H1 (cell line): ENCODE measurements around the gene DAND5. TPM values are rescaled to one million over a fixed set of nuclear protein-coding genes. Genes with fewer than 3 reads are reported as not detected.

ENCODE experiments used
- CTCF ChIA-PET: fragments of 300-600 bp; sonication (Branson Sonifier 250); formaldehyde crosslinking; loops from one replicate; lab custom pipeline; 2021; ENCODE audit not compliant: partially characterized antibody; lab: Charles Lee
- POLR2A ChIA-PET: fragments of 300-600 bp; sonication (Branson Sonifier 250); formaldehyde crosslinking; loops from one replicate; lab custom pipeline; 2021; ENCODE audit warnings: inconsistent platforms; ENCODE audit not compliant: partially characterized antibody; lab: Charles Lee
- DNase-seq, 2 experiments: peaks; one replicate each; pipeline versions ENCODE4 v3.0.0 to v3.0.0-alpha.2; 2010 to 2022; ENCODE audit warnings: low spot score in 2 of 2, low read depth in 1 of 2, mixed read lengths in 1 of 2
- FAIRE-seq: peaks from 2 replicates; lab custom pipeline; 2011; peaks lifted over from hg19 to GRCh38; lab: Jason Lieb, UNC
- H2AFZ ChIP-seq: 2 replicates; pipeline ENCODE4 v1.8.1; 2012; ENCODE audit warnings: low read length, inconsistent platforms
- H2AK5ac ChIP-seq: 2 replicates; pipeline ENCODE4 v1.6.1; 2013; ENCODE audit warnings: low read depth, low read length
- H2BK120ac ChIP-seq: replicated peaks from 2 replicates; pipeline ENCODE3; 2013; ENCODE audit warnings: low read depth, low read length, inconsistent platforms
- H2BK12ac ChIP-seq: 2 replicates; pipeline ENCODE4 v1.6.1; 2013; ENCODE audit warnings: low read depth, low read length
- H2BK15ac ChIP-seq: 2 replicates; pipeline ENCODE4 v1.6.1; 2013; ENCODE audit warnings: low read length
- H2BK20ac ChIP-seq: 2 replicates; pipeline ENCODE4 v1.6.1; 2013; ENCODE audit warnings: low read length
- H2BK5ac ChIP-seq: 2 replicates; pipeline ENCODE4 v1.6.1; 2013; ENCODE audit warnings: low read depth, low read length
- H3K14ac ChIP-seq: 2 replicates; pipeline ENCODE4 v1.6.1; 2013; ENCODE audit warnings: inconsistent platforms; ENCODE audit not compliant: insufficient read length
- H3K18ac ChIP-seq: 2 replicates; pipeline ENCODE4 v1.6.1; 2013; ENCODE audit warnings: low read length; ENCODE audit errors: extremely low read depth
- H3K23ac ChIP-seq: 2 replicates; pipeline ENCODE4 v1.6.1; 2013; ENCODE audit warnings: inconsistent platforms; ENCODE audit not compliant: insufficient read length
- H3K23me2 ChIP-seq: 2 replicates; pipeline ENCODE4 v1.6.1; 2013; ENCODE audit warnings: low read depth, low read length
- H3K27ac ChIP-seq: 2 replicates; pipeline ENCODE4 v1.6.1; 2011; ENCODE audit warnings: low read depth, low read length, inconsistent platforms
- H3K27me3 ChIP-seq, 4 experiments: replicated peaks in 1 of 4; 1 replicate in 1 of 4; 2 replicates in 3 of 4; pipeline versions ENCODE4 v1.6.1 to v1.8.1; 2011 to 2013; ENCODE audit warnings: low read length in 3 of 4, mild to moderate bottlenecking in 3 of 4, inconsistent platforms in 2 of 4, mixed read lengths in 2 of 4, moderate library complexity in 1 of 4; ENCODE audit not compliant: control insufficient read depth in 3 of 4, insufficient read depth in 3 of 4; ENCODE audit errors: extremely low read depth in 1 of 4
- H3K36me3 ChIP-seq, 4 experiments: 2 replicates each; pipeline versions ENCODE4 v1.6.1 to v1.8.1; 2011 to 2013; ENCODE audit warnings: mild to moderate bottlenecking in 4 of 4, low read length in 3 of 4, moderate library complexity in 2 of 4, control low read depth in 1 of 4, inconsistent platforms in 1 of 4; ENCODE audit not compliant: insufficient read depth in 4 of 4, control insufficient read depth in 2 of 4
- H3K4ac ChIP-seq: replicated peaks from 2 replicates; pipeline ENCODE3; 2013; ENCODE audit warnings: low read length, low read depth, mixed read lengths, inconsistent platforms; ENCODE audit not compliant: insufficient read length
- H3K4me1 ChIP-seq, 4 experiments: replicated peaks in 1 of 4; 1 replicate in 1 of 4; 2 replicates in 3 of 4; pipeline versions ENCODE4 v1.6.1 to v1.8.1; 2011 to 2013; ENCODE audit warnings: low read length in 3 of 4, inconsistent platforms in 2 of 4, mixed read lengths in 1 of 4; ENCODE audit not compliant: insufficient read depth in 4 of 4, control insufficient read depth in 3 of 4
- H3K4me2 ChIP-seq, 2 experiments: 2 replicates each; pipeline versions ENCODE4 v1.6.1 to v1.8.1; 2011 to 2013; ENCODE audit warnings: low read depth in 2 of 2, low read length in 2 of 2, control low read depth in 1 of 2, inconsistent platforms in 1 of 2, mild to moderate bottlenecking in 1 of 2; ENCODE audit not compliant: insufficient read depth in 1 of 2
- H3K4me3 ChIP-seq, 4 experiments: fragments of 200-600, 300-600 bp in 1 of 4; sonication (generic), shearing (Covaris generic), sonication (Bioruptor Twin) in 1 of 4; 2 replicates each; pipeline versions ENCODE4 v1.5.1 to v1.8.1; 2011 to 2016; ENCODE audit warnings: low read length in 4 of 4, low read depth in 3 of 4, control low read depth in 2 of 4, inconsistent platforms in 2 of 4, mild to moderate bottlenecking in 2 of 4, mixed read lengths in 1 of 4, moderate library complexity in 1 of 4; ENCODE audit not compliant: insufficient read depth in 2 of 4; ENCODE audit errors: extremely low read depth in 1 of 4
- H3K56ac ChIP-seq: replicated peaks from 2 replicates; pipeline ENCODE3; 2013; ENCODE audit warnings: low read depth, mild to moderate bottlenecking, mixed read lengths, low read length, inconsistent platforms; ENCODE audit not compliant: insufficient read length
- H3K79me1 ChIP-seq: 2 replicates; pipeline ENCODE4 v1.6.1; 2013; ENCODE audit warnings: low read depth, low read length, control low read depth
- H3K79me2 ChIP-seq, 2 experiments: 2 replicates each; pipeline versions ENCODE4 v1.6.1 to v1.8.1; 2012 to 2013; ENCODE audit warnings: low read length in 2 of 2, mild to moderate bottlenecking in 2 of 2, inconsistent platforms in 1 of 2; ENCODE audit not compliant: insufficient read depth in 2 of 2, control insufficient read depth in 1 of 2
- H3K9ac ChIP-seq, 4 experiments: replicated peaks in 1 of 4; 1 replicate in 1 of 4; 2 replicates in 3 of 4; pipeline versions ENCODE4 v1.6.1 to v1.8.1; 2011 to 2013; ENCODE audit warnings: low read depth in 3 of 4, low read length in 3 of 4, control low read depth in 2 of 4, mild to moderate bottlenecking in 2 of 4, moderate library complexity in 2 of 4, inconsistent platforms in 1 of 4; ENCODE audit errors: extremely low read depth in 1 of 4
- H3K9me3 ChIP-seq, 2 experiments: 2 replicates each; pipeline versions ENCODE4 v1.6.1 to v1.8.1; 2012 to 2013; ENCODE audit warnings: mild to moderate bottlenecking in 2 of 2, moderate library complexity in 2 of 2, control low read depth in 1 of 2, inconsistent platforms in 1 of 2, low read depth in 1 of 2, low read length in 1 of 2, mixed read lengths in 1 of 2; ENCODE audit not compliant: insufficient read depth in 2 of 2
- H4K20me1 ChIP-seq, 2 experiments: replicated peaks in 1 of 2; 2 replicates each; pipeline versions ENCODE3 to v1.8.1; 2011 to 2013; ENCODE audit warnings: inconsistent platforms in 2 of 2, low read length in 2 of 2, mild to moderate bottlenecking in 1 of 2; ENCODE audit not compliant: insufficient read depth in 2 of 2, control insufficient read depth in 1 of 2
- H4K5ac ChIP-seq: 2 replicates; pipeline ENCODE4 v1.6.1; 2013; ENCODE audit warnings: low read length, low read depth, mixed read lengths, inconsistent platforms; ENCODE audit not compliant: insufficient read length
- H4K8ac ChIP-seq: 2 replicates; pipeline ENCODE4 v1.8.0; 2013; ENCODE audit warnings: mild to moderate bottlenecking, moderate library complexity, low read length, inconsistent platforms; ENCODE audit not compliant: insufficient read depth; ENCODE audit errors: extremely low read depth
- H4K91ac ChIP-seq: replicated peaks from 2 replicates; pipeline ENCODE3; 2013; ENCODE audit warnings: low read length, mixed read lengths, inconsistent platforms; ENCODE audit not compliant: insufficient read length
- CBX8 ChIP-seq: fragments of 300-800, 300-1000 bp; sonication (generic); IDR thresholded peaks from 2 replicates; pipeline ENCODE4 v1.7.1; 2016; ENCODE audit warnings: low read depth, low read length, borderline replicate concordance
- EZH2 ChIP-seq: fragments of 200-600 bp; sonication (generic); IDR thresholded peaks from 2 replicates; pipeline ENCODE4 v1.7.1; 2012; ENCODE audit warnings: low read depth, mild to moderate bottlenecking, moderate library complexity, low read length, inconsistent platforms; ENCODE audit not compliant: severe bottlenecking
- POLR2AphosphoS5 ChIP-seq: IDR thresholded peaks from 2 replicates; pipeline ENCODE4 v1.6.1; 2011; ENCODE audit warnings: low read depth, low read length
- RNF2 ChIP-seq: fragments of 200-900, 300-1000 bp; sonication (generic); IDR thresholded peaks from 2 replicates; pipeline ENCODE4 v1.7.1; 2016; ENCODE audit warnings: borderline replicate concordance, low read depth, mild to moderate bottlenecking, antibody characterized with exemption, low read length; ENCODE audit not compliant: poor library complexity, severe bottlenecking; ENCODE audit errors: missing control alignments
- SIRT6 ChIP-seq: IDR thresholded peaks from one replicate; pipeline ENCODE4 v1.7.1; 2012; ENCODE audit warnings: low read length, inconsistent platforms
- SP4 ChIP-seq: IDR thresholded peaks from 2 replicates; pipeline ENCODE4 v1.6.1; 2012; ENCODE audit warnings: low read length, inconsistent platforms
- WGBS, 2 experiments: shearing (Covaris generic) in 1 of 2; methylation state at CpG; one replicate each; pipeline versions ENCODE4 v1.1.6 to v1.1.7; 2013 to 2015; ENCODE audit warnings: low lambda C conversion rate in 2 of 2, mixed read lengths in 2 of 2, inconsistent platforms in 1 of 2, low coverage in 1 of 2, missing lambda C conversion rate in 1 of 2; ENCODE audit not compliant: insufficient replicate concordance in 2 of 2, insufficient coverage in 1 of 2, insufficient read length in 1 of 2; ENCODE audit errors: extremely low coverage in 1 of 2, missing lambda C conversion rate in 1 of 2; 5-methylcytosine and 5-hydroxymethylcytosine counted together
- polyA plus RNA-seq, 7 experiments: library from polyadenylated mRNA; depleted of rRNA in 3 of 7; stranded (reverse) in 5 of 7; unstranded in 2 of 7; fragments of >200 nt in 5 of 7; fragments of 200-250 nt in 2 of 7; gene quantifications; 1 replicate in 5 of 7; 2 replicates in 1 of 7; 4 replicates in 1 of 7; pipeline versions ENCODE4 v1.2.1 to v1.2.3, GENCODE V29; 2011 to 2013; ENCODE audit warnings: missing spikeins in 2 of 7, mixed read lengths in 2 of 7
- total RNA-seq: library from RNA; stranded (reverse); fragmentation: NEBNext Ultra II Directional; extraction: Animal tissue kit (Norgen Biotek cat#: 25700); gene quantifications from 2 replicates; pipeline ENCODE4 v1.2.1, GENCODE V29; 2021

The DAND5 gene
- total and polyA plus RNA-seq, 2 of the 8 experiments (the other 6 are each of a cell fraction or from before 2014, with no cell fraction given), result 0.14 to 0.17 TPM

DNA sequence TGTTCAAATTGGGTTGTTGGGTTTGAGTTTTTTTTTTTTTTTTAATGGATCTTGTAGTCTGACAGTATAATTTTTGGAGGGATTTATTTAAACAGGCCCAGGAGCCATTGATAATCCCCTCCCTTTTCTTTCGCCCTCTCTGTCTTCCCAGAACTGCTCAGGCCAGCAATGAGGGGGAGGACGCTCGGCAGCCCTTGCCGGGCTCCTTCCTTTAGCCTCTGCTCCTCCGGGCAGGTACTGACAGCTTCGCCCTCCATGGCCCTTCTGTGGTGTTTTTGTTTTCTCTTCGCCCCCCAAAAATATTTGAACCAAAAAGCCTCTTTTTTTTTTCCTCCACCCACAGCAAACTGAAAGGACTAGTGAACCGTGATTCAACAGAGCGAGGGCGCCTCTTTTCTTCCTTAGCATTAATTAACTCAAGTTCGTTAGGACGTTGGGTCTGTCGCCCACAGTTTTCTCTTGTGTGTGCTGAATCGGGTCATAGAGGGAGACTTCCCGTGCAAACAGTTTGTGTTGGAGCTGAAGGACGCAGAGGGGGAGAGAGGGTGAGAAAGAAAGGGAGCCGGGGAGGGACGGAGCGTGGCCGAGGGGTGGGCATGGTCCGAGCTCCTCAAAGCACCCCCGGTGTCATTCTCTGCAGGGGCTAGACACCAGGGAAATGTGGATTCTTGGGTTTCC is 47.4 kb downstream of the DAND5 start:
- ChIA-PET CTCF (interaction anchor here (0.6 to 7.7 kb wide), 11 partner anchors 10 to 256 kb away, joined by 3 to 82 read pairs (median 7); no protein-coding TSS in a partner anchor), POLR2A (interaction anchor here (1.5 to 2.6 kb wide), 5 partner anchors 11 to 79 kb away, joined by 3 to 14 read pairs (median 4); no protein-coding TSS in a partner anchor)
- Histone ChIP-seq H4K91ac (no peak overlapping the region), H4K5ac (no peak overlapping the region), H3K79me1 (no peaks in the 10 kb centered on the region), H3K4me3 (peak overlapping the region in 1 of 4 experiments; percentile 26; a peak in 2 of 8 replicates), H3K18ac (no peak overlapping the region), H3K23ac (no peak overlapping the region), H3K4me2 (peak overlapping the region; percentile 6 to 50; a peak in 1 of 4 replicates), H3K36me3 (peaks cover 0 to 5% (median 0%) of the 10 kb centered on the region in 4 experiments; a peak in 1 of 8 replicates), H2BK120ac (no peak overlapping the region), H2BK5ac (no peak overlapping the region), H3K9ac (no peak overlapping the region), H3K9me3 (peaks cover 0 to 8% of the 10 kb centered on the region in 2 experiments; a peak in 2 of 4 replicates), H3K56ac (no peak overlapping the region), H3K79me2 (no peaks in the 10 kb centered on the region), H4K20me1 (peaks cover 0 to 20% of the 10 kb centered on the region in 2 experiments), H2BK12ac (no peak overlapping the region), H3K23me2 (no peaks in the 10 kb centered on the region; the same call in 1 of the 2 replicates), H2BK20ac (no peak overlapping the region), H2AK5ac (no peak overlapping the region), H3K27me3 (peaks cover 81 to 98% (median 96%) of the 10 kb centered on the region in 4 experiments), H3K27ac (no peak overlapping the region), H2BK15ac (no peak overlapping the region), H3K4me1 (peaks cover 14 to 48% (median 29%) of the 10 kb centered on the region in 4 experiments), H4K8ac (no peak overlapping the region), H3K4ac (no peak overlapping the region), H3K14ac (no peak overlapping the region), H2AFZ (no peak overlapping the region)
- WGBS, 2 experiments, result 8% methylated on average over 15 of the region's 22 CpGs; no CpG with 5 or more reads in 1 of the 2 experiments
- FAIRE-seq (no peak), DNase-seq (no peak)
- TF ChIP-seq EZH2, result peak; percentile 86
- peak; percentile 89 for TF ChIP-seq CBX8
- TF ChIP-seq SP4, result no peak
- TF ChIP-seq POLR2AphosphoS5, result no peak
- TF ChIP-seq SIRT6, result no peak
- peak; percentile 99 for TF ChIP-seq RNF2
